SU-DHL-6 (cell line): ENCODE data around the gene NME7.

Experiments
- H2AFZ ChIP-seq: fragments of 200-600 bp; sonication (generic); 2 replicates; pipeline ENCODE4 v1.6.1; 2014; ENCODE audit warnings: low read depth, mild to moderate bottlenecking, moderate library complexity, mixed read lengths, antibody characterized with exemption, low read length; ENCODE audit not compliant: severe bottlenecking
- H3F3A ChIP-seq: fragments of 200-600 bp; shearing (Covaris generic); 2 replicates; pipeline ENCODE4 v1.6.0; 2016; ENCODE audit warnings: antibody characterized with exemption, mild to moderate bottlenecking; ENCODE audit not compliant: insufficient read depth
- H3K27ac ChIP-seq: fragments of 200-600 bp; sonication (generic); 2 replicates; pipeline ENCODE4 v1.5.1; 2016; ENCODE audit warnings: low read depth, mild to moderate bottlenecking, low read length, moderate library complexity, mixed read lengths
- H3K27me3 ChIP-seq: fragments of 200-600 bp; sonication (generic), shearing (Covaris generic); 2 replicates; pipeline ENCODE4 v1.6.0; 2014; ENCODE audit warnings: mild to moderate bottlenecking, low read length
- H3K36me3 ChIP-seq: fragments of 200-600 bp; sonication (generic); 2 replicates; pipeline ENCODE4 v1.6.1; 2014; ENCODE audit warnings: mild to moderate bottlenecking, low read length, mixed read lengths
- H3K4me2 ChIP-seq: fragments of 300-600, 200-600 bp; shearing (Covaris generic), sonication (generic); 2 replicates; pipeline ENCODE4 v1.6.0; 2014; ENCODE audit warnings: low read length, low read depth, mild to moderate bottlenecking; ENCODE audit not compliant: poor library complexity, severe bottlenecking
- H3K4me3 ChIP-seq: fragments of 200-600 bp; sonication (generic); 2 replicates; pipeline ENCODE4 v1.5.1; 2014; ENCODE audit warnings: antibody characterized with exemption, low read length, mild to moderate bottlenecking, mixed read lengths; ENCODE audit not compliant: insufficient read depth, poor library complexity, severe bottlenecking
- H3K79me2 ChIP-seq: fragments of 200-600 bp; sonication (generic); 2 replicates; pipeline ENCODE4 v1.6.1; 2014; ENCODE audit warnings: mild to moderate bottlenecking, low read length, moderate library complexity; ENCODE audit not compliant: insufficient read depth
- H3K9ac ChIP-seq: fragments of 200-600 bp; sonication (generic); 2 replicates; pipeline ENCODE4 v1.7.0; 2014; ENCODE audit warnings: mild to moderate bottlenecking, low read length
- H3K9me2 ChIP-seq: fragments of 200-600 bp; sonication (generic); replicated peaks from 2 replicates; pipeline ENCODE4 v1.6.1; 2014; ENCODE audit warnings: low read length; ENCODE audit not compliant: insufficient read depth
- H3K9me3 ChIP-seq: fragments of 200-600 bp; sonication (generic); 2 replicates; pipeline ENCODE4 v1.6.1; 2014; ENCODE audit warnings: low read length, mixed read lengths; ENCODE audit not compliant: insufficient read depth
- H4K20me1 ChIP-seq: fragments of 200-600 bp; sonication (generic); 2 replicates; pipeline ENCODE4 v1.6.1; 2014; ENCODE audit warnings: low read depth, mild to moderate bottlenecking, antibody characterized with exemption, low read length, moderate library complexity, mixed read lengths
- EZH2phosphoT487 ChIP-seq: fragments of 200-600 bp; sonication (generic), shearing (Covaris generic); conservative IDR thresholded peaks from 2 replicates; pipeline ENCODE4 v1.6.1; 2018; ENCODE audit warnings: mild to moderate bottlenecking, antibody characterized with exemption, low read length, moderate library complexity, mixed read lengths
- TF ChIP-seq, protein P1 (sequence below): fragments of 200-600 bp; sonication (generic); IDR thresholded peaks from one replicate; pipeline ENCODE4 v1.5.1; 2017; ENCODE audit warnings: antibody characterized with exemption, mild to moderate bottlenecking, low read length, moderate library complexity; ENCODE audit not compliant: insufficient read depth, poor library complexity, severe bottlenecking

Gene NME7

DNA sequence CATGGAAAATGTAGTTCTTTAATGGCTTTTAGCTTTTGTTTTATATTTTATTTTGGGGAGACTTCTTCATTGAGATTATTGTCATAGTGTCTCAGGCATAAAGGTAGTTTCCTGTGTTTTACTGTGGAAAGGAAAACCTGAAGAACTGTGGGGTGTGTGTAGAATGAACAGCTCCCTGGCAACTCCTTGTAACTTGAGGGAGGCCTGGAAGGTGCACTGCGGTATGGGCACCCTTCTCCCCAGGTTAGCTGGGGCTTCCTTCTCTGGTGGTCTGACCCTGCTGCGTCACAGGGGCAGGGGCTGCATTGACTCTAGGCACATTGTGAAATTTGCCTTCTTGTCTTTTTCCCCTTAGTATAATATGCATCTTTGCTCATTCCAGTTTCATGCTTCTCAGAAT lies 259.4 kb downstream of the NME7 start:
- Histone ChIP-seq H3K27me3 (no peaks in the 10 kb centered on the region), H3F3A (no peaks in the 10 kb centered on the region), H3K79me2 (no peaks in the 10 kb centered on the region), H3K9me2 (no peaks in the 10 kb centered on the region), H3K4me2 (no peak overlapping the region), H3K9me3 (no peaks in the 10 kb centered on the region), H3K9ac (no peak overlapping the region), H2AFZ (no peak overlapping the region), H4K20me1 (no peaks in the 10 kb centered on the region), H3K4me3 (no peak overlapping the region), H3K27ac (no peak overlapping the region), H3K36me3 (no peaks in the 10 kb centered on the region)
- no peak for TF ChIP-seq EZH2phosphoT487
- TF ChIP-seq, protein P1, sequence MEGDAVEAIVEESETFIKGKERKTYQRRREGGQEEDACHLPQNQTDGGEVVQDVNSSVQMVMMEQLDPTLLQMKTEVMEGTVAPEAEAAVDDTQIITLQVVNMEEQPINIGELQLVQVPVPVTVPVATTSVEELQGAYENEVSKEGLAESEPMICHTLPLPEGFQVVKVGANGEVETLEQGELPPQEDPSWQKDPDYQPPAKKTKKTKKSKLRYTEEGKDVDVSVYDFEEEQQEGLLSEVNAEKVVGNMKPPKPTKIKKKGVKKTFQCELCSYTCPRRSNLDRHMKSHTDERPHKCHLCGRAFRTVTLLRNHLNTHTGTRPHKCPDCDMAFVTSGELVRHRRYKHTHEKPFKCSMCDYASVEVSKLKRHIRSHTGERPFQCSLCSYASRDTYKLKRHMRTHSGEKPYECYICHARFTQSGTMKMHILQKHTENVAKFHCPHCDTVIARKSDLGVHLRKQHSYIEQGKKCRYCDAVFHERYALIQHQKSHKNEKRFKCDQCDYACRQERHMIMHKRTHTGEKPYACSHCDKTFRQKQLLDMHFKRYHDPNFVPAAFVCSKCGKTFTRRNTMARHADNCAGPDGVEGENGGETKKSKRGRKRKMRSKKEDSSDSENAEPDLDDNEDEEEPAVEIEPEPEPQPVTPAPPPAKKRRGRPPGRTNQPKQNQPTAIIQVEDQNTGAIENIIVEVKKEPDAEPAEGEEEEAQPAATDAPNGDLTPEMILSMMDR: no peak

DNA sequence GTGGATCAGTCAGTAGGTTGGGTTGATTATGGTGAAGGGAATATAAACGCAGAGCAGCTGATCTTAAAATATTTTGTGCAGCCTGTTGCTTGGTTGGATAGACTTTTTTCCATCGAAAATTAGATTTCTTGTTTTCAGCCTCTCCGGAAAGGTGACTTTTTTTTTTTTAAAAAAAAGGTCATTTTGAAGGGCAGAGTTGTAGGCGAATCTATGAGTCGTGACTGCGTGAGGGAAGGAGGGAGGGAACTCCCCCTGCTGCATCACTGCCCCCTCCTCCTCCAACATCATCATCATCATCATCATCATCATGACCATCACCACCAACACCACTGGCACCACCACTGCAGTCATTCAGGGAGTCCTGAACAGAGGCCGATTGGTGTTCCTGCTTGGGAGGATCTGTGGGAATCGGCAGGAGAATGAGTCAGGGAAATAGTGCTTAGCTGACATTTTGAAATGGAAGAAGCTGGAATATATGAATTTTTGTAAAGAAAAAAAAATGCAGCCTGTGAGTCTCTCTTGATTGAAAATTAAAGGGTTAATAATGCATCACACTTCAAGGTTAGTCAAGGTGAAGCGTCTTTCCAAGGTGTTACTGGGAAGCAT lies 259.9 kb downstream of the NME7 start:
- Histone ChIP-seq H3K79me2 (no peaks in the 10 kb centered on the region), H3K4me2 (peak overlapping the region; percentile 53), H3K9me2 (no peaks in the 10 kb centered on the region), H3K36me3 (no peaks in the 10 kb centered on the region), H3K4me3 (no peak overlapping the region), H3K9ac (no peak overlapping the region), H3F3A (no peaks in the 10 kb centered on the region), H3K27ac (no peak overlapping the region), H2AFZ (no peak overlapping the region), H4K20me1 (no peaks in the 10 kb centered on the region), H3K9me3 (no peaks in the 10 kb centered on the region), H3K27me3 (no peaks in the 10 kb centered on the region)
- no peak for TF ChIP-seq EZH2phosphoT487
- TF ChIP-seq, protein P1: no peak

DNA sequence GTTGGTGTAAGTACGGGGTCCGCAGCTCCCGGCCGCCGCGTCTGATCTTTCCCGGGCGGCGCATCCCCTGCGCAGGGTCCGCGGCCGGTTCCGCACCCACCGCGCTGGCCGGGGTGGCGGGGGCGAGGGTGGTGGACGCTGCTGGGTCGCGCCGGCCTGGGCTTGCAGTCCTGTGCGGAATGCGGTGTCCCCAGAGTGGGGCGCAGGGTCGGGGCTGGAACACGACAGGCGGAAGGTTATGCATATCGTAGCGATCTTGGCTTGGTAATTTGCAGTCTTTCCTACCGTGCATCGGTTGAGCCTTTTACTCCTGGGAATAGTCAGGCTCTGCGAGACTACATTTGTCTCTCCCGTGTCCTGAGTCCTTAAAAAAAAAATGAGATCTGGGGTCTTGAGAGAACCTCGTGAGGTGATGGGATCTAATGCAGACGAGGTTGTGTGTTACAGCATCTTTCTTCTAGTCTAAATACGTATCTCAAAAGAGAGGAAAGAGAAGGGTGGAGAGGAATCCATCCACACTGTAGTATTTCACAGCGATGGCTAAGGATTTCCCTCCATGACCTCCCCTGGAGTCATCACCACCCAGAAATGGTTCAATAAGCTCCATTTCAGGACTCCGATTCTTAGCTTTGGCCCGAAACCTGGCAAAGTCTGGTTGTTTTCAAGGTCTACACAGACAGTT lies 260.5 kb downstream of the NME7 start:
- no peaks in the 10 kb centered on the region for H3F3A ChIP-seq

More for the DNA sequence above, 260.5 kb downstream of the NME7 start:
- Histone ChIP-seq H3K4me2 (peak overlapping the region; percentile 53), H3K36me3 (no peaks in the 10 kb centered on the region), H3K4me3 (peak overlapping the region; percentile 60), H3K9me2 (no peaks in the 10 kb centered on the region), H2AFZ (no peak overlapping the region), H3K27ac (no peak overlapping the region), H3K9ac (peak overlapping the region; percentile 59), H3K9me3 (no peaks in the 10 kb centered on the region), H3K79me2 (no peaks in the 10 kb centered on the region), H3K27me3 (no peaks in the 10 kb centered on the region), H4K20me1 (no peaks in the 10 kb centered on the region)
- TF ChIP-seq, protein P1: no peak
- TF ChIP-seq EZH2phosphoT487: no peak
